ENCODE data around the gene RTCB. TPM values are rescaled to one million over a fixed set of nuclear protein-coding genes. Genes with fewer than 3 reads are reported as not detected.

The RTCB gene
- total RNA-seq, 1 donor from 2014 or later: 93.1 TPM

DNA sequence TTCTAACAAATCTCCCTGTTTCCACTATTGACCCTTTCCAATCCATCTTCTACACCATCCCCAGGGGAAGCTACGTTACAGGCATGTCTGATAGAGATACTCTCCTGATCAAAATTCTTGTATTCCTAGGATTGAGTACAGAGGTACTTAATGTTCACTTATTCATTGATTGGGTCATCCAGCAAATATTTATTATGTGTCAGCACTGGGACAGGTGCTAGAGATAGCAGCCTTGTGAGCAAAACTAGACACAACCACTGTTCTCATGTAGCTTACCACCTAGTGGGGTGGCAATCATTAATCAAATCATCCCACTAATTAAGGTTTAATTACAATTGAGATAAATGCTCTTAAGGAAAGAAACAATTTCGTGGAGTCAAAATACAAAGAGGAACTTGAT, 9.4 kb upstream of the RTCB start:
- no peak overlapping the region for H2AFZ ChIP-seq (ENCODE audit: low read depth, low read length)
- DNase-seq (ENCODE audit: low read depth) (no peak), FAIRE-seq (no peak)
- H3K27me3 ChIP-seq (ENCODE audit: insufficient read depth, low read length): peaks cover 21% of the 10 kb centered on the region
- no peaks in the 10 kb centered on the region for H4K20me1 ChIP-seq (ENCODE audit: insufficient read depth, low read length)
- TF ChIP-seq, protein P1, sequence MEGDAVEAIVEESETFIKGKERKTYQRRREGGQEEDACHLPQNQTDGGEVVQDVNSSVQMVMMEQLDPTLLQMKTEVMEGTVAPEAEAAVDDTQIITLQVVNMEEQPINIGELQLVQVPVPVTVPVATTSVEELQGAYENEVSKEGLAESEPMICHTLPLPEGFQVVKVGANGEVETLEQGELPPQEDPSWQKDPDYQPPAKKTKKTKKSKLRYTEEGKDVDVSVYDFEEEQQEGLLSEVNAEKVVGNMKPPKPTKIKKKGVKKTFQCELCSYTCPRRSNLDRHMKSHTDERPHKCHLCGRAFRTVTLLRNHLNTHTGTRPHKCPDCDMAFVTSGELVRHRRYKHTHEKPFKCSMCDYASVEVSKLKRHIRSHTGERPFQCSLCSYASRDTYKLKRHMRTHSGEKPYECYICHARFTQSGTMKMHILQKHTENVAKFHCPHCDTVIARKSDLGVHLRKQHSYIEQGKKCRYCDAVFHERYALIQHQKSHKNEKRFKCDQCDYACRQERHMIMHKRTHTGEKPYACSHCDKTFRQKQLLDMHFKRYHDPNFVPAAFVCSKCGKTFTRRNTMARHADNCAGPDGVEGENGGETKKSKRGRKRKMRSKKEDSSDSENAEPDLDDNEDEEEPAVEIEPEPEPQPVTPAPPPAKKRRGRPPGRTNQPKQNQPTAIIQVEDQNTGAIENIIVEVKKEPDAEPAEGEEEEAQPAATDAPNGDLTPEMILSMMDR (IDR thresholded peaks at IDR 0.05; ENCODE audit: insufficient read depth, low read depth, low read length): no peak
- TF ChIP-seq EZH2 (IDR thresholded peaks at IDR 0.05; ENCODE audit: insufficient read depth, low read length): no peak
- H3K27ac Mint-ChIP-seq (ENCODE audit: unreplicated experiment): no peak overlapping the region
- H3K36me3 ChIP-seq (ENCODE audit: insufficient read depth, low read length): no peaks in the 10 kb centered on the region
- H3K79me2 ChIP-seq (ENCODE audit: insufficient read depth, low read length): no peaks in the 10 kb centered on the region
- no peaks in the 10 kb centered on the region for H3K36me3 Mint-ChIP-seq (ENCODE audit: low read depth, unreplicated experiment)
- peaks cover 43% of the 10 kb centered on the region for H3K27me3 Mint-ChIP-seq (ENCODE audit: low read depth, unreplicated experiment)
- no peak overlapping the region for H3K4me3 ChIP-seq (ENCODE audit: insufficient read depth, low read depth, low read length)
- H3K9me3 ChIP-seq (ENCODE audit: insufficient read depth, low read depth, low read length): no peaks in the 10 kb centered on the region
- no peak overlapping the region for H3K4me3 Mint-ChIP-seq (ENCODE audit: unreplicated experiment)
- no peak overlapping the region for H3K27ac ChIP-seq (ENCODE audit: low read depth, low read length)
- H3K9ac ChIP-seq (ENCODE audit: low read length): no peak overlapping the region
- H3K4me1 Mint-ChIP-seq (ENCODE audit: low read depth, unreplicated experiment): no peaks in the 10 kb centered on the region
- H3K4me2 ChIP-seq (ENCODE audit: low read length): no peak overlapping the region
- no peaks in the 10 kb centered on the region for H3K4me1 ChIP-seq (ENCODE audit: insufficient read depth, low read length)
- peaks cover 1% of the 10 kb centered on the region for H3K9me3 Mint-ChIP-seq (ENCODE audit: unreplicated experiment)

DNA sequence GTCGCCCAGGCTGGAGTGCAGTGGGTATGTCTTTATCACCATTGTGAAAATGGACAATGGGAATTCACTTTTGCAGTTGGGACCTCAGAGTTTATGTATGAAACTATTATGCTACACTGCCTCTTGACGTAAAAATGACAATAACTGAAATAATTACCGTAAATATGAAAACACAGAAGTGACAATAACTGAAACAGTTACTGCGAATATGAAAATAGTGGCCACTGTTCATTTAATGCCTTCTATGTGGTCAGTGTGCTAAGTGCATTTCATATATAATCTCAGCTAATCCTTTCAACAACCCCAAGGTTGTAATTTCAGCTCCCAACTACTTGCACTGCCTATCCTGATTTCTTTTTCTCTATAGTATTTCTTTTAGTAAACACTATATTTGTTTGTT, 5.9 kb upstream of the RTCB start:
- H3K36me3 Mint-ChIP-seq (ENCODE audit: low read depth, unreplicated experiment): no peaks in the 10 kb centered on the region
- FAIRE-seq: no peak
- TF ChIP-seq, protein P1 (IDR thresholded peaks at IDR 0.05; ENCODE audit: insufficient read depth, low read depth, low read length): no peak
- no peak for TF ChIP-seq EZH2 (IDR thresholded peaks at IDR 0.05; ENCODE audit: insufficient read depth, low read length)
- Histone ChIP-seq H3K79me2 (ENCODE audit: insufficient read depth, low read length) (no peaks in the 10 kb centered on the region), H3K9me3 (ENCODE audit: insufficient read depth, low read depth, low read length) (no peaks in the 10 kb centered on the region), H3K4me1 (ENCODE audit: insufficient read depth, low read length) (no peaks in the 10 kb centered on the region), H2AFZ (ENCODE audit: low read depth, low read length) (no peak overlapping the region), H3K9ac (ENCODE audit: low read length) (no peak overlapping the region), H3K36me3 (ENCODE audit: insufficient read depth, low read length) (no peaks in the 10 kb centered on the region), H4K20me1 (ENCODE audit: insufficient read depth, low read length) (no peaks in the 10 kb centered on the region), H3K4me2 (ENCODE audit: low read length) (no peak overlapping the region), H3K27ac (ENCODE audit: low read depth, low read length) (no peak overlapping the region), H3K4me3 (ENCODE audit: insufficient read depth, low read depth, low read length) (no peak overlapping the region), H3K27me3 (ENCODE audit: insufficient read depth, low read length) (peaks cover 22% of the 10 kb centered on the region)
- H3K27me3 Mint-ChIP-seq (ENCODE audit: low read depth, unreplicated experiment): peaks cover 31% of the 10 kb centered on the region
- peaks cover 1% of the 10 kb centered on the region for H3K9me3 Mint-ChIP-seq (ENCODE audit: unreplicated experiment)
- no peak overlapping the region for H3K4me3 Mint-ChIP-seq (ENCODE audit: unreplicated experiment)
- no peak for DNase-seq (ENCODE audit: low read depth)
- no peak overlapping the region for H3K27ac Mint-ChIP-seq (ENCODE audit: unreplicated experiment)
- no peaks in the 10 kb centered on the region for H3K4me1 Mint-ChIP-seq (ENCODE audit: low read depth, unreplicated experiment)

DNA sequence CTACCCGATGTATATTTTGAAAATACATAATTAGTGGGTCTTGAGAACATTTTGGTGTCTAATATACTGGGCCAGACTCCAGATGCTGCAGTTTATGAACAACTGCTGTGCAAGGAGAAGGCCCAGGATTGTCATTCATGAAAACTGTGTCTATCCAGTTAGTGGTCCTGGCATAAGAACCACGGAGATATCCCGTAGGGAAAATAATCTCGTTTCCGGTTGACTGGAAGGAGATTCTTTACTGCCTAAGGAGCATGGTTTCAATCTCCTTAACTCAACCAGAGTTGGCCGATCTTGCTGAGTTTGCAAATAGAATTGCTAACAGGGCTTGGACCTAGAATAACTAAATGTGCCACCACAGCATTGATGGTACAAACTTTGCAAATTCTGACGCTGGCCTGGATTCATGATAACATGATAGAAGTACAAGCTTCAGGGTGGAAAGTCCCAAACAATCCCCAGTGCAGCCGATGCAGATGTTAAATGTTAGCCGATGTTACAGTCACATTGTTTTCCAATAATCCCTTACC, 4.6 kb upstream of the RTCB start:
- Mint-ChIP-seq H3K36me3 (ENCODE audit: low read depth, unreplicated experiment) (peaks cover 2% of the 10 kb centered on the region), H3K4me1 (ENCODE audit: low read depth, unreplicated experiment) (no peaks in the 10 kb centered on the region), H3K27ac (ENCODE audit: unreplicated experiment) (no peak overlapping the region), H3K9me3 (ENCODE audit: unreplicated experiment) (no peaks in the 10 kb centered on the region), H3K27me3 (ENCODE audit: low read depth, unreplicated experiment) (peaks cover 18% of the 10 kb centered on the region), H3K4me3 (ENCODE audit: unreplicated experiment) (no peak overlapping the region)
- no peak overlapping the region for H3K4me2 ChIP-seq (ENCODE audit: low read length)
- no peak overlapping the region for H2AFZ ChIP-seq (ENCODE audit: low read depth, low read length)
- peaks cover 4% of the 10 kb centered on the region for H3K79me2 ChIP-seq (ENCODE audit: insufficient read depth, low read length)
- no peak overlapping the region for H3K9ac ChIP-seq (ENCODE audit: low read length)
- H3K27ac ChIP-seq (ENCODE audit: low read depth, low read length): no peak overlapping the region
- TF ChIP-seq, protein P1 (IDR thresholded peaks at IDR 0.05; ENCODE audit: insufficient read depth, low read depth, low read length): no peak
- TF ChIP-seq EZH2 (IDR thresholded peaks at IDR 0.05; ENCODE audit: insufficient read depth, low read length): no peak
- no peak overlapping the region for H3K4me3 ChIP-seq (ENCODE audit: insufficient read depth, low read depth, low read length)
- no peaks in the 10 kb centered on the region for H3K36me3 ChIP-seq (ENCODE audit: insufficient read depth, low read length)
- H3K27me3 ChIP-seq (ENCODE audit: insufficient read depth, low read length): peaks cover 19% of the 10 kb centered on the region
- H4K20me1 ChIP-seq (ENCODE audit: insufficient read depth, low read length): peaks cover 2% of the 10 kb centered on the region
- peaks cover 5% of the 10 kb centered on the region for H3K4me1 ChIP-seq (ENCODE audit: insufficient read depth, low read length)
- no peak for FAIRE-seq
- H3K9me3 ChIP-seq (ENCODE audit: insufficient read depth, low read depth, low read length): no peaks in the 10 kb centered on the region
- no peak for DNase-seq (ENCODE audit: low read depth)

Measured in astrocyte (in vitro differentiated cells and primary cell).